ENCODE measurements around the gene UTP14A.
A peak's percentile ranks its signal among the peaks of the same experiment; 100 is the strongest.

UTP14A gene

GRCh38 chrX:129953881-129954280 is 47.9 kb downstream of the UTP14A start:
- no peak for FAIRE-seq

GRCh38 chrX:129954804-129955203 is 48.8 kb downstream of the UTP14A start:
- no peak for FAIRE-seq

DNA sequence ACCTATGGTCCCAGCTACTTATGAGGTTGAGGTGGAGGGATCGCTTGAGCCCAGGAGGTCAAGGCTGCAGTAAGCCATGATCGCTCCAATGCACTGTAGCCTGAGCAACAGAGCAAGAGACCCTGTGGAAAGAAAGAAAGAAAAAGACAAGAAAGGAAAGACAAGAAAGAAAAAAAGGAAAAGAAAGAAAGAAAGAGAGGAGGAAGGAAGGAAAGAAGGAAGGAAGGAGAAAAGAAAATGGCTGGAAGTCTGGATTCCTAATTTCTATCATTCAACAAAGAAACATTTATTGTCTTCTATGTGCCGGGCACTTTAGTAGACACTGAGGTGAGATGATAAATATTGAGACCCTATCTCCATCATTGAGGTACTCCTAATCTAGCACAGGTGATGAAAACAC is 49.7 kb downstream of the UTP14A start:
- FAIRE-seq: no peak

- FAIRE-seq: no peak
Measured at GRCh38 chrX:129956145-129956544, 50.2 kb downstream of the UTP14A start.

- no peak for FAIRE-seq
Measured at GRCh38 chrX:129956765-129957164, 50.8 kb downstream of the UTP14A start.

DNA sequence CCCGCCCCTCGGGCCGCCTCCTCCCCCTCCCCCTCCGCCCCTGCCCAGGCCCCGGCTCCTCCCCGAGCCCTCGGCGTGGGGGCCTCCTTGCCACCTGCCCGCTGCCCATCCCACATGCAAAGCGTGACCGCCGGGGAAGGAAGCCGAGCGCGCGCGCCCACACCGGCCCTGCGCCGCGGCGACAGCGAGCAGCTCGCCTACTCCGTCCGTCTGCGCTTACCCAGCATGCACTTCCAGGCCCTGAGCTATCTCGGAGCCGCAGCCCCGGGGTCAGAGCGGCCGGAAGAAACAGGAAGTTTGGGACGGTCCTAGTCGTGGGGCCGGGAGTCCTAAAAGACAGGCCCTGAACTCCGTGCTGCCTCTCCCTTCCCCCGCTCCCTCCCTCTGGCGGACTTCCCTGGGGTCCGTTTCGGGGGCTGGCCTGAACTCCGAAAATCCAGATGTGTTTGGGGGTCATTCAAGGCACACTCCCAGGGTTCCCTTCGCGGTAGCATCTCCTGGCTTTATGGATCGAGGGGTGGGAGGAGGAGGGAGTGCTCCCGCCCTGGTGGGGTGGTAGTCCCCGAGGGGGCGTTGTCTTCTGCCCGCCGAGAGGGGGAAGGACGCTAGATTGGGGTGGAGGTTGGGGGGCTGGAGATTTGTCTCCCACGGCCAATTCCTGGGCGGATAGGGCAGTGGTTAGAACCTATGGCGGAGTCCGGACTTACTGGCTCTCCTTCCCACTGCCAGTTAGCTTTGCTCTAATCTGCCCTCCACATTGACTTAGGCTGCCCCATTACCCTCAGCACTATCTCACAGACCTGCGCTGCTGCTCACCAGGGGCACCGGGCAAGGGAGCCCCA is 51.5 kb downstream of the UTP14A start:
- no peak for FAIRE-seq

DNA sequence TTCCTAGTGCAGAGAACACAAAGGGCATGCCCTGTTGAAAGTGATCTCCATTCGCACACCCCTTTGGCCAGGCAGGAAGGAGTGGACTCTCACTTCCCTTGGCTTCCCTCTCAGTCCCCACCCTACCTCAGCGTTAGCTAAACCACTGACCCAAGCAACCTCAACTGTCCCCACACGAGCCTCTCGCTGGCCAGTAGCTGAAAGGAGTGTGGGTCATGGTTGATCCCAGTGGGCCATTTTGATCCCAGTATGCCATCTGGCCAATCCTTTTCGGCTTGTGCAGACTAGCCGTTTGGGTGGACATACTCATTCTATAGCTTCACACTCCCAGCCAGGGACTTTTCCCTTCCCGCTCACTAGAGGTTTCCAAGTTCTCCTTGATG is 52.1 kb downstream of the UTP14A start:
- FAIRE-seq: no peak

DNA sequence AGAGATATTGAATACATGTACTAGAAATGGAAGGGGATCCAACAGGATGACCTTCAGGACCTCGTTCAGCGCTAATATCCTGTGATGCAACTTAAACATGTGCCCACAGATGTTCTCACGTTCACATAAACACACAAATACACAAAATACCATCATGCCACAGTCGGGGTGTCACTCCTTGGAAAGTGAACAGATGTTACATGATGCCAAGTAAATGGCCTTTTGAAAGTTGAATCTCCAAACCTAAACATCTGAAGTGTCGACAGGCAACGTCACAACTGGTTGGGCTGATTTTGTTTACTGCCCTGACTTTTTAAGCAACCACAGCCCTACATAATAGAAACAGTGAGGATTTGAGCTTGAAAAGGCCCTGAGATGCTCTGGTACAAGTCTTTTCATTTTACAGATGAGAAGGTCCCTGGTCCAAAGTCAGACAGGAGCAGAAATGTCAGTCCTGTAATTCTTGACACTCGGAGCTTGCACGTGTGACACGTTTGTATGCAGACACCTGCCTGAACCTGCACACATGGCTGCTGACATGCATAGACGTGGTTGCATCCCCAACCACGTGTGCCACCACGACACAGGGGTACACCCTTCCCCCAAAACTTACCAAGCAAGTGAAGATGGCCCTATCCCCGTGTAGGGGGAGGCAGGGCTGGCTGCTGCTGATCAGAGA is 53.0 kb downstream of the UTP14A start:
- FAIRE-seq: peak; percentile 57

DNA sequence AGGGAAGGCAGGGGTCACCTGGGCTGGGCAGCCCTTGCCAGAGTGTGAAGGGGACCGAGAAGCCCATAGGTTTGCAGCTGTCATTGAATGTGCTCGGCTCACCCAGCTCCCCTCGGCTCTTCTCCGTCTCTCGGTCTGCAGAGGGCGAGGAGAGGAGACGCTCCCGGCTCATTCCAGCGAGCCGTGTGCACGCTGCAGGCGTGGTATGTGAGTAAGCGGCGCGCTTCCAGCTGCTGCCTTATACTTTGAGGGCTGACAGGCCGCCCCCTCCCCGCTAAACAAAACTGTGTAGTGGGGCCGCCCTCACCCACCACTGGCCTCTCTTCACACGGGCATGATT is 53.5 kb downstream of the UTP14A start:
- FAIRE-seq: peak; percentile 46

- peak; percentile 54 for FAIRE-seq
Measured at GRCh38 chrX:129961180-129962083, 55.5 kb downstream of the UTP14A start.

DNA sequence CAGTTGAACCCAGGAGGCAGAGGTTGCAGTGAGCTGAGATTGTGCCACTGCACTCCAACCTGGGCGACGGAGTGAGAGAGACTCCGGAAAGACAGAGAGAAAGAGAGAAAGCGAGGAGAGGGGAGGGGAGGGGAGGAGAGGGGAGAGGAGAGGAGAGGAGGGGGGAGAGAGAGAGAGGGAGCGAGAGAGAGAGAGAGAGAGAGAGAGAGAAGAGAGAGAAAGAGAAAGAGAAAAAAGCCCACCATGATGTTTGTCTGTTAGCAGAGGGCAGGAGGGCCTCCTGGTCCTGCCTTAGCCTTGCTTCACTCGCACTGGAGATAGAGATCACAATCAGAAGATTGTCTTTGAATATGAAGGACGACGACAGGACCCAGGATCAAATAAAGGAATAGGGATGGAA is 57.8 kb downstream of the UTP14A start:
- FAIRE-seq: no peak

DNA sequence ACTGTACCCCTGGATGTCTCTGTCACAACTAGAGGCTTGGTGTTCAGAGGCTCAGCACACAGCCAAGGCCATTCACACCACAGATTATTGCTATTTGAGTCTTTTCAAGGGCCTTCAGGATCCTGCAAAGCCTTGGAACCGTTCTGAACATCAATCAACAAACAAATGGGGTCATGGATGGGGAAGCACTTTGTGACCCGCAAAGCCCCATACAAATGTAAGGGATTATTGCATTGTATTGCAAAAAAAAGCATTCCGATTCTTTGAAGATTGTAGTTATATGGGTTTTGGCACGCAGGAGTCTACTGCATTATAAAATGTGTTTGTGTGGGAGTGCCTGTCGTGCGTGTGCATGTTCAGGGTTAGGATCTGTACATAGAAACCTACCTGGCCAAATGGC is 59.2 kb downstream of the UTP14A start:
- FAIRE-seq: no peak

DNA sequence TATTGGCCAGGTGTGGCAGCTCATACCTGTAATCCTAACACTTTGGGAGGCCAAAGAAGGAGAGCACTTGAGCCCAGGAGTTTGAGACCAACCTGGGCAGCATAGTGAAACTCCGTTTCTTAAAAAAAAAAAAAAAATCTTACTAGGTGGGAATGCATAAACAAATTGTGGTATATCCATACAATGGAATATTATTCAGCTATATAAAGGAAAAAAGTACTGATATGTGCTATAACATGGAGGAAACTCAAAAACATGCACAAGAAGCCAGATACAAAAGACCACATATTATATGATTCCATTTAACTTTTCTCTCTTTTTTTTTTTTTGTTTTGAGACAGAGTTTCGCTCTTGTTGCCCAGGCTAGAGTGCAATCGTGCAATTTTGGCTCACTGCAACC is 63.0 kb downstream of the UTP14A start:
- no peak for FAIRE-seq

DNA sequence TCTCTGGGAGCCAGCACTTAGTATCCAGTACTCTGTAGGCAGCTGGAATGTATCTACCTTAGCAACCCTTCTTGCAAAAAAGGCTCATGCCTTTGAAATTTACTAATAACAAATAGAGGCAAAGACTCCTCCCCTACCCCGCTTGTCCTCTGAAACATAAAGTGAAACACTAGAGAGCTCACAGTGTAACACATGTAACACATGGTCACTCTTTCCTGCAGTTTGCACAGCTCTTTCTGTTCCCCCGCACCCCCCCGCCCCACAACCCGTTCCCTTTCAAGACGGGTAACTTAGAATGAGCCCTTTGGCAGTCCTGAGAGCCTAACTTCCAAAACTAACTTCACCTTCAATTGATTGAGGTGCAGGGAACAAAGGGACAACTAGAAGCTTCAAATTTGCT is 70.5 kb downstream of the UTP14A start:
- FAIRE-seq: no peak

Data from G401.6 (cell line).